B cell (primary cell): Measurements from ENCODE around the gene MED20.

ENCODE experiments used
- CTCF ChIP-seq: fragments of 200-600 bp; IDR thresholded peaks from one replicate; pipeline ENCODE4 v1.8.0; 2022; ENCODE audit warnings: antibody characterized with exemption, mild to moderate bottlenecking
- EZH2 ChIP-seq: IDR thresholded peaks from 2 replicates; pipeline ENCODE4 v1.6.1; 2012; ENCODE audit warnings: borderline replicate concordance, low read depth, mild to moderate bottlenecking, moderate library complexity, low read length; ENCODE audit not compliant: insufficient read depth, poor library complexity, severe bottlenecking

GRCh38 chr6:41878246-41878645 is 42.7 kb downstream of the MED20 start:
- TF ChIP-seq CTCF (no peak), EZH2 (no peak)
